NCI-H1694 treated with DMSO at 0.1 percent for 48 hours (cell line): Measurements from ENCODE around the gene RXRA.

Source experiments
- DNase-seq: peaks from one replicate; lab custom pipeline; 2025; lab: John Stamatoyannopoulos, UW

RXRA gene

DNA sequence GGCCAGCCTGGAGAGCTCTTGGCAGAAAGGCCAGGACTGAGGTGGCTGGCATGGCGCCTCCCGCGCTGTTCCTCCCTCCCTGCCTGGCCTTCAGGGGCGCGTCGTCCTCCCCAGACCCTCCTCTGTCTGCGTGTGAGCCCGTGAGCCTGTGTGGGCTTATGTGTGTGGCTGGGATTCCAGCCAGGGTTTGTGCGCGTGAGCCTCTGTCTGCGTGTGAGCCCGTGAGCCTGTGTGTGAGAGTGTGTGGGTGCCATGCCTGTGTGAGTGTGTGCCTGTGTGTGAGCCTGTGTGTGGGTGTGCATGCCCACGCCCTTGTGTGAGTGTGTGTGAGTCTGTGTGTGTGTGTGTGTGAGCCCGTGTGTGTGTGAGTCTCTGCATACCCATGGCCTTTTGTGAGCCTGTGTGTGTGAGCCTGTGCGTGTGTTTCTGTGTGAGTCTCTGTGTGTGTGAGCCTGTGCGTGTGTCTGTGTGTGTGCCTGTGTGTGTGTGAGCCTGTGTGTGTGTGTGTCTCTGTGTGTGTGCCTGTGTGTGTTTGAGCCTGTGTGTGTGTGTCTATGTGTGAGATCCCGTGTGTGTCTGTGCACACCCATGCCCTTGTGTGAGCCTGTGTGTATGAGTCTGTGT, 13.0 kb downstream of the RXRA start:
- DNase-seq: no peak

- DNase-seq: no peak
Measured at GRCh38 chr9:134340475-134341160, 14.4 kb downstream of the RXRA start.

DNA sequence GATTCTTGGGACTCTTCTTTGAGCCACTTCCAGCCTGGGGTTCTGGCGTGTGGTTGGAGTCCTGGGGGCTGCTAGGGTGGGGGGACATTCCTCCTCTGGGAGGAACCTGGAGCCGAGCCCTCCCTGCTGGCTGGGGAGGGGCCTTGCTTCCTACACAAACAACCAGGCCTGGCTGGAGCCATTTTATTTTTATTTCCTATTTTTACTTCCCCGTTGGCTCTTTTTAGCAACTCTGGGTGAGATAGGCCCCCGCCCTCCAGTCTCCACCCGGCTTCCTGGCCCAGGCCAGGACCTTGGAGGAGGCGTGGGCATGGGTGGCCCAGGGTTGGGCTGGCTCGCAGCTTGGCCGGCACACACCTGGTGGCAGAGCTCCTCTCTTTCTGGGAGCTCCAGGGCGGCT, 15.1 kb downstream of the RXRA start:
- DNase-seq: no peak

DNA sequence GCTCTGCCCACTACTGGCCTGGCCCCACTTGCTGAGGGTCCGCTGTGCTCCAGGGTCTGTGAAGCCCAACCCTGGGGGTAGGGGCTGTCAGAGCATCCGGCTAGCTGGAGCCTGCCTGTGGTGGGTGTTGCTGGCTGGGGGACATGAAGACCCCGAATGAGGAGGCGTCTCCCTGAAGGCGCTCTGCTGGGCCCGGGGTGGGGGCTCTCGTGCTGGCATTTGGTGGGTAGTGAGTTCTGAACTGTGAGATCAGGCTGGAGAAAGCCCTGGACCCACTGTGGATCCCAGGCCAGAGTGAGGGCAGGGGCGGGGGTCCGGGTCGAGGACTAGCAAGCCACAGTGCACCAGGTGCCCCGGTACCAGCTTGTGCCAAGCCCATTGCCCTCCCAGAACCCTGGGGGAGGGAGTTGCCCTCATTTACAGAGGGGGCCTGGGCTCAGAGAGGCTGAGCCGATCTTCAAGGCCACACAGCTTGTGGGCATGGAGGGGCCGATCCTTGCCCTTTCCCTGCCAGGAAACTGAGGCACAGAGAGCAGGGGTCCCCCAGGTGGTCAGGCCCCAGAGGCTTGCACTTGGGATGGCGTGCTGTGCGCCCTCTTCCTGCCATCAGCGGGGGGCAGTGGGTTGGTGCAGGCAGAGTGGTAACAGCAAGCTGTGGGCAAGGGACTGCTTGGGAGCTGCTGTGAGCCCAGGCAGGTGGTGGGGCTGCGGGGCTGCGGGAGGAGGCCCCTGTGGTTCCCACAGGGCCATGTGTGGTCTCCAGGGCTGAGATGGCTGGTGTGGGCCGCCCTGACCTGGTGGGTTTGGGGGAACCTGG, 15.9 kb downstream of the RXRA start:
- DNase-seq: no peak

- no peak for DNase-seq
Measured at GRCh38 chr9:134342746-134343115, 16.5 kb downstream of the RXRA start.

GRCh38 chr9:134343637-134344036, 17.4 kb downstream of the RXRA start:
- DNase-seq: no peak

- no peak for DNase-seq
Measured at GRCh38 chr9:134344068-134344799, 18.0 kb downstream of the RXRA start.

DNA sequence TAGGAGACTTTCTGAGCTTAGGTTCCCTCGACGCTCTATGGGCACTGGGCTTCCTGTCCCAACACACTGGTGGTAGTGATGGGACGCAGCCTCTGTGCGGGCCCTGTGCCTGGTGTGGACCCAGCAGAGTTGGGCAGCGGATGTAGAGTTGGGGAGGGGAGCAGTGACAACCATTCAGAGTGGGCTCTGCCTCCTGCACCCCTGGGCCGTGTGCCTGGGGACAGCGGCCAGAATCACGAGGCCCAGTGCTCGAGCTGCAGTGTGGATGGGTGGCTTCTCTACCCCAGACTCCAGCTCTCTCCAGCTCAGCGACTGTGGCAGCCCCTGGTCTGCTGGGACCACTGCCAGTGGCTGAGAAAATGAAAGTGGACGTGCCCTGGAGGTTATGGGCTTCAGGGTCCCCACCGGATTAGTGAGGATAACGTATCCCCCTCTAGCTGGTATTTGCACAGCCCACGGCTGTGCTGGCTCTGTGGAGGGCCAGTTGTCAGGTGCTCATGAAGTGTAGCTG, 18.6 kb downstream of the RXRA start:
- DNase-seq: no peak

- DNase-seq: no peak
Measured at GRCh38 chr9:134345737-134346136, 19.5 kb downstream of the RXRA start.

GRCh38 chr9:134346151-134346550, 19.9 kb downstream of the RXRA start:
- no peak for DNase-seq

DNA sequence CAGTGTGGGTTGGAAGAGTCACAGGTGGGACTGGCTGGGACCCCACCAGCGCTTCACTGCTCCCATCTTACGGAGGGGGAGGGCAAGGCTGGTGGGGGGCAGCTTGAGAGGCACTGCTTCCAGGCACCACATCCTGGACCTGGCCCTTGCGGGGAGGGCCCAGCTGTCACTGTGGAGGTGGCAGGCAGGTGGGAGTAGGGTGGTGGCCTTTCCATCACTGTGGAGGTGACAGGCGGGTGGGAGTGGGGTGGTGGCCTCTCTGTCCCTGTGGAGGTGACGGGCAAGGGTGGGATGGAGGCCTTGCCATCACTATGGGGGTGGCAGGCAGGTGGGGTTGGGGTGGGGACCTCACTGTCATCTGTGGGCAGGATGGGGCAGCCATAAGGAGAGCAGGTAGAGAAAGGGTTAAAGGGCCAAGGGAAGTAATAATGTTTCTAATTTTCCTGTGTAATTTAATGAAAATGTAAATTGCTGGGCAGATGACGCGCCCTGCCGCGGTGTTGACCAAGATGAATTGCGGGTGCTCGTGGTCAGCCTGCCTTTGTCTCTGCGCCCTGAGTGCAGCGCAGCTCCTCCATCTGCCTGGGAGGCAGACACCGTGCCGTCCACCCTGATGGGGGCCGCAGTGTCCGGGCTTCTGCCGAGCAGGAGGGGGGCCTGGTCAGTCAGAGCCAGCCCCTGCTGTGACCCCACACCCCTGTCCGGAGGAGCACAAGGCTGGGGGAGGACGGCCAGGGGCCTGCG, 20.8 kb downstream of the RXRA start:
- no peak for DNase-seq

GRCh38 chr9:134347996-134348395, 21.7 kb downstream of the RXRA start:
- no peak for DNase-seq

GRCh38 chr9:134348404-134349155, 22.3 kb downstream of the RXRA start:
- DNase-seq: no peak

- no peak for DNase-seq
Measured at GRCh38 chr9:134349936-134350335, 23.7 kb downstream of the RXRA start.

DNA sequence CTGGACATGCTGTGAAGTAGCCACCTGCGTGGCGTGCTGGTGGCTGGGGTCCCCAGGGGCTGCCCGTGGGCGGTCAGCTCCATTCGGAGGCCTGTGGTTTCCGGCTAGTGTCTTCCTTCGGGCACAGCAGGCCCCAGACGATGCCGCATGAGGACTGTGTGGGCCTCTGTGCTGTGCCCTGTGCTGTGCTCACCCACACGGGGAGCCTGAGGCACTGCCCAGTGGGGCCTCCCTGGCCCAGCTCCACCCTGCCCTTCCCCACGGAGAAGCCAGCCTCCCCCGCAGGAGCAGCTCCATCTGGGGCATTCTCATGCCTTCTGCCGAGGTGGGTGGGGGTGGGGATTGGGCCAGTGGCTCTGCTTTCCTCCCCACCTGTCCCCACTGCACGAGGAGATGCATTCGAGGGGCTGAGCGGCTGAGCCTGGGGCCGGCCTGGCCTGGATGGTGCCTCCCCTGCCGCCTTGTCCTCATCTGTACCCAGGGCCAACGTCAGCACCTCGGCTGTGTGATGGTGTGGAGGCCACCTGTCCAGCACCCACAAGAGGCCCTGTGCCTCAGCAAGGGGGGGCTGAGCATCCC, 24.2 kb downstream of the RXRA start:
- DNase-seq: no peak

DNA sequence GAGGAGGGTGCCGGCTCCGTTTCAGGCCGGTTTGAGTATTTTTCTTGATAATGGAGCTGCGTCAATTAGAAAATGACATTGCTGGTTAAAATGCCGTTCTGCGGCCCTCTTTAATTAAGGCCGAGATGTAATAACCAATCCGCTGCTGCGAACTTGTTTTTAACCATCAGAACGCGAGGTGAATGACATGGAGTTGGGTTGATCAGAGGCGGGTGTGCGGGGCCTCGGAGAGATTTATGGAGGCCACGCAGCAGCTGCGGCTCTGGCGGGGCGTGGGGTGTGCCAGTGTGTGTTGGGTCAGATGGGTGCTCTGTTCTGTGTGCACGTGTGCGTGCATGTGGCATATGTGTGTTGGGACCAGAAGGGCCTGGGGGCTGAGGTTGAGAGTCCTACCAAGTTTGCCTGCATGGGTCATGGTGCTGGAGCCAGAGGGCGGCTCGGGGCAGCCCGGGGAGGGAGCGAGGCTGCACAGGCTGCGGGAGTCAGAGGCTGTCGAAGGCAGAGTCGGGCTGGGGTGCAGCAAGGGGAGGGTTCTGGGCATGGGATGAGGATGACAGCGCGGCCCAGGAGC, 25.4 kb downstream of the RXRA start:
- DNase-seq: no peak

DNA sequence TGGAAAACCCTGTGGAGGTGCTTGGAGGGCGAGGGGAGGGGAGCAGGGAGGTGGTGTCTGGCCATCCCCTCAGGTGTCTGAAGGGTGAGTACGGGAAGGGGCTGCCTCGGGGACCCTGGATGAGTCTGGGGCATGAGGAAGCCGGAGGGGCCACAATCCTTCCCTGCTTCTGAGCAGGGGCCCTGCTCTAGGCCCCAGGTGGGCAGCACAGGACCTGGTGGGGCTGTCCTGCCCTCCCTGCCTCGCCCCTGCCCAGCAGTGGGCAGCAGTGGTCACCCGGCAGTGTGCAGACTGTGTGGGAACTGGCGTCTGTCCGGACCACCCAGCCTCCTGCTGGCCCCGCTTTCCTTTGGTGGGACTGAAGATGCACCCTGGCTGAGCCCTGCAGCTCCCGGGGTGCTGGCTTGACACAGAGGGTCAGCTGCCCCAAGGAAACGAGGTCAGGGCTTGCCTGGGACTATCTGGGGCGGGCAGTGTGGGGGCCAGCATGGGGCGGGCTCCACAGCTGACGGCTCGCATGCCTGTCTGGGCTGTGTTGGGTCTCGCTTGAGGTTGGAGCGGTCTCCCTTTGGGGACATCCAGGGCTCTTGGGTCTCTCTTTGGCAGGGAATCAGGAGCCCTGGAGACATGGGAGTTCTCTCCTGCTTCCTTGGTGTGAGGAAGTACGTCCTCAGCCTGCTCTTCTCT, 26.1 kb downstream of the RXRA start:
- DNase-seq: no peak

GRCh38 chr9:134353539-134353938, 27.3 kb downstream of the RXRA start:
- no peak for DNase-seq

GRCh38 chr9:134355158-134355557, 28.9 kb downstream of the RXRA start:
- no peak for DNase-seq
